GM23248 (cell line): ENCODE measurements around the gene CYB5RL. TPM values are rescaled to one million over a fixed set of nuclear protein-coding genes. Genes with fewer than 3 reads are reported as not detected.

Experiments used
- DNase-seq: peaks from one replicate; pipeline ENCODE4 v3.0.0-alpha.2; 2015
- H2AFZ ChIP-seq: fragments of 200-600 bp; sonication (generic); 2 replicates; pipeline ENCODE4 v1.6.1; 2016; ENCODE audit warnings: antibody characterized with exemption
- H3F3A ChIP-seq: fragments of 200-600 bp; sonication (generic); 2 replicates; pipeline ENCODE4 v1.6.1; 2016; ENCODE audit warnings: mild to moderate bottlenecking, antibody characterized with exemption, mixed run types; ENCODE audit not compliant: insufficient read depth
- H3K27ac ChIP-seq: fragments of 200-600 bp; sonication (generic); 2 replicates; pipeline ENCODE4 v1.5.1; 2016; ENCODE audit warnings: mild to moderate bottlenecking
- H3K27me3 ChIP-seq: fragments of 200-600 bp; sonication (generic); replicated peaks from 2 replicates; pipeline ENCODE4 v1.6.1; 2016; ENCODE audit warnings: mild to moderate bottlenecking; ENCODE audit not compliant: insufficient read depth
- H3K36me3 ChIP-seq: fragments of 200-600 bp; sonication (generic); 2 replicates; pipeline ENCODE4 v1.6.1; 2016; ENCODE audit warnings: low read depth, mild to moderate bottlenecking
- H3K4me1 ChIP-seq: fragments of 200-600 bp; sonication (generic); 2 replicates; pipeline ENCODE4 v1.6.1; 2016; ENCODE audit warnings: mild to moderate bottlenecking; ENCODE audit not compliant: insufficient read depth
- H3K4me2 ChIP-seq: fragments of 200-600 bp; sonication (generic); one replicate; pipeline ENCODE4 v1.6.1; 2016; ENCODE audit warnings: mild to moderate bottlenecking; ENCODE audit not compliant: unreplicated experiment
- H3K4me3 ChIP-seq: fragments of 200-600 bp; sonication (generic); 2 replicates; pipeline ENCODE4 v1.5.1; 2016; ENCODE audit warnings: mild to moderate bottlenecking
- H3K79me2 ChIP-seq: fragments of 200-600 bp; sonication (generic); 2 replicates; pipeline ENCODE4 v1.6.1; 2016; ENCODE audit warnings: mild to moderate bottlenecking; ENCODE audit not compliant: insufficient read depth
- H3K9ac ChIP-seq: fragments of 200-600 bp; sonication (generic); 2 replicates; pipeline ENCODE4 v1.6.1; 2016; ENCODE audit warnings: mild to moderate bottlenecking
- H3K9me2 ChIP-seq: fragments of 200-600 bp; sonication (generic); 2 replicates; pipeline ENCODE4 v1.6.1; 2016; ENCODE audit warnings: mixed run types, mild to moderate bottlenecking, moderate library complexity; ENCODE audit not compliant: insufficient read depth
- H3K9me3 ChIP-seq: fragments of 200-600 bp; sonication (generic); one replicate; pipeline ENCODE4 v1.6.1; 2017; ENCODE audit warnings: low read depth
- H4K20me1 ChIP-seq: fragments of 200-600 bp; sonication (generic); 2 replicates; pipeline ENCODE4 v1.6.0; 2016; ENCODE audit not compliant: insufficient read depth
- EZH2 ChIP-seq: fragments of 200-600 bp; sonication (generic); IDR thresholded peaks from 2 replicates; pipeline ENCODE4 v1.6.1; 2018; ENCODE audit warnings: antibody characterized with exemption, mild to moderate bottlenecking; ENCODE audit not compliant: insufficient read depth, poor library complexity, severe bottlenecking
- EZH2phosphoT487 ChIP-seq: fragments of 200-600 bp; sonication (generic); IDR thresholded peaks from 2 replicates; pipeline ENCODE4 v1.6.1; 2018; ENCODE audit warnings: antibody characterized with exemption, moderate library complexity, mild to moderate bottlenecking, low read depth; ENCODE audit not compliant: insufficient read depth
- WGBS, 2 experiments: methylation state at CpG; one replicate each; pipeline ENCODE4 v1.1.6; 2015 to 2017; ENCODE audit warnings: low lambda C conversion rate in 2 of 2, low coverage in 1 of 2; ENCODE audit errors: missing lambda C conversion rate in 2 of 2; 5-methylcytosine and 5-hydroxymethylcytosine counted together
- in situ Hi-C: fragments of 300-500 bp; cut with MboI; formaldehyde crosslinking; loops from 2 replicates; pipeline ENCODE4 v1.15.0; 2020
- polyA plus RNA-seq: library from polyadenylated mRNA; unstranded; fragments of >200 nt; fragmentation: Nextera tagmentation; extraction: Ambion mirVana; gene quantifications from 2 replicates; pipeline ENCODE4 v1.2.1, GENCODE V29; 2016
- total RNA-seq: library from RNA; depleted of rRNA; stranded (reverse); fragments of >200 nt; shearing (Covaris generic); gene quantifications from 2 replicates; pipeline ENCODE4 v1.2.3, GENCODE V29; 2014

CYB5RL gene
- total and polyA plus RNA-seq, 2 experiments from 2014 or later, result 2.5 to 3.3 TPM

- Histone ChIP-seq H3K27ac (no peak overlapping the region), H3K9ac (no peak overlapping the region), H3K79me2 (no peaks in the 10 kb centered on the region), H2AFZ (no peak overlapping the region), H3K4me1 (no peaks in the 10 kb centered on the region), H3K9me2 (no peaks in the 10 kb centered on the region), H3K27me3 (no peaks in the 10 kb centered on the region), H3K4me3 (no peak overlapping the region), H3K4me2 (no peak overlapping the region), H3K9me3 (no peaks in the 10 kb centered on the region), H3K36me3 (peaks cover 11% of the 10 kb centered on the region; the same call in 1 of the 2 replicates), H4K20me1 (no peaks in the 10 kb centered on the region), H3F3A (no peaks in the 10 kb centered on the region)
- in situ Hi-C loops, result no loop called here
- 87% methylated on average over 10 of the region's 10 CpGs for WGBS, 2 experiments
- DNase-seq, result no peak
- no peak for TF ChIP-seq EZH2
- TF ChIP-seq EZH2phosphoT487, result no peak
Observed at GRCh38 chr1:54239631-54240031, 39.8 kb upstream of the CYB5RL start.

GRCh38 chr1:54239035-54239383 is 39.2 kb upstream of the CYB5RL start:
- no peak overlapping the region for H3K4me3 ChIP-seq
- no peaks in the 10 kb centered on the region for H3F3A ChIP-seq
- DNase-seq, result no peak
- H3K9me2 ChIP-seq, result no peaks in the 10 kb centered on the region
- H3K36me3 ChIP-seq, result peaks cover 11% of the 10 kb centered on the region; the same call in 1 of the 2 replicates
- no peak overlapping the region for H2AFZ ChIP-seq
- no peak for TF ChIP-seq EZH2phosphoT487
- TF ChIP-seq EZH2, result no peak
- no peaks in the 10 kb centered on the region for H4K20me1 ChIP-seq
- H3K9me3 ChIP-seq, result no peaks in the 10 kb centered on the region
- no peaks in the 10 kb centered on the region for H3K27me3 ChIP-seq
- whole genome bisulfite sequencing, 2 experiments, result 57 to 63% methylated on average over 5 of the region's 5 CpGs
- no peaks in the 10 kb centered on the region for H3K79me2 ChIP-seq
- in situ Hi-C loops, result no loop called here
- H3K27ac ChIP-seq, result no peak overlapping the region
- no peaks in the 10 kb centered on the region for H3K4me1 ChIP-seq
- H3K9ac ChIP-seq, result no peak overlapping the region
- H3K4me2 ChIP-seq, result no peak overlapping the region

- in situ Hi-C loops, result no loop called here
- Histone ChIP-seq H2AFZ (no peak overlapping the region), H4K20me1 (no peaks in the 10 kb centered on the region), H3K27ac (no peak overlapping the region), H3K4me1 (no peaks in the 10 kb centered on the region), H3K4me2 (no peak overlapping the region), H3K36me3 (peaks cover 11% of the 10 kb centered on the region; the same call in 1 of the 2 replicates), H3K9me3 (no peaks in the 10 kb centered on the region), H3K9me2 (no peaks in the 10 kb centered on the region), H3K79me2 (no peaks in the 10 kb centered on the region), H3F3A (no peaks in the 10 kb centered on the region), H3K9ac (no peak overlapping the region), H3K27me3 (no peaks in the 10 kb centered on the region), H3K4me3 (no peak overlapping the region)
- DNase-seq, result no peak
- TF ChIP-seq EZH2phosphoT487 (no peak), EZH2 (no peak)
- WGBS, 2 experiments, result 79 to 81% methylated on average over 12 of the region's 12 CpGs
Observed at GRCh38 chr1:54238353-54239034, 38.7 kb upstream of the CYB5RL start.

GRCh38 chr1:54237586-54237985 is 37.8 kb upstream of the CYB5RL start:
- no peak overlapping the region for H3K4me2 ChIP-seq
- no peaks in the 10 kb centered on the region for H3F3A ChIP-seq
- peaks cover 11% of the 10 kb centered on the region; the same call in 1 of the 2 replicates for H3K36me3 ChIP-seq
- no peaks in the 10 kb centered on the region for H3K9me3 ChIP-seq
- no peak overlapping the region for H3K9ac ChIP-seq
- in situ Hi-C loops, result no loop called here
- H3K9me2 ChIP-seq, result no peaks in the 10 kb centered on the region
- TF ChIP-seq EZH2phosphoT487 (no peak), EZH2 (no peak)
- H3K27me3 ChIP-seq, result no peaks in the 10 kb centered on the region
- H2AFZ ChIP-seq, result no peak overlapping the region
- DNase-seq, result no peak
- no peaks in the 10 kb centered on the region for H3K4me1 ChIP-seq
- H3K79me2 ChIP-seq, result no peaks in the 10 kb centered on the region
- WGBS, 2 experiments, result 90 to 91% methylated on average over 10 of the region's 10 CpGs
- H4K20me1 ChIP-seq, result no peaks in the 10 kb centered on the region
- H3K4me3 ChIP-seq, result no peak overlapping the region
- no peak overlapping the region for H3K27ac ChIP-seq
